K562 (cell line): ENCODE measurements around the gene DCP2. TPM values are rescaled to one million over a fixed set of nuclear protein-coding genes. Genes with fewer than 3 reads are reported as not detected.

Experiments
- CBX8 ChIP-seq: fragments of 200-600 bp; sonication (generic); IDR thresholded peaks from 2 replicates; pipeline ENCODE4 v1.6.1; 2012; ENCODE audit warnings: borderline replicate concordance, mixed run types, low read depth, mild to moderate bottlenecking, moderate library complexity, mixed read lengths, low read length, control low read depth, inconsistent platforms; ENCODE audit not compliant: poor library complexity, severe bottlenecking; ENCODE audit errors: extremely low read depth
- CHD4 ChIP-seq: fragments of 200-600 bp; sonication (generic); IDR thresholded peaks from 3 replicates; pipeline ENCODE4 v1.6.1; 2012; ENCODE audit warnings: low read depth, mild to moderate bottlenecking, mixed read lengths, low read length, inconsistent platforms; ENCODE audit not compliant: insufficient read depth, insufficient replicate concordance, poor library complexity, severe bottlenecking
- ELF1 ChIP-seq: fragments of 200-800 bp; sonication (Bioruptor generic); IDR thresholded peaks from 2 replicates; pipeline ENCODE4 v1.6.1; 2016; ENCODE audit warnings: missing genetic modification characterization, missing compliant biosample characterization
- PYGO2 ChIP-seq: fragments of 450-650 bp; IDR thresholded peaks from 2 replicates; pipeline ENCODE4 v1.6.1; 2016; ENCODE audit warnings: mild to moderate bottlenecking, missing genetic modification characterization, moderate library complexity, missing compliant biosample characterization
- polyA plus RNA-seq, 8 experiments: library from polyadenylated mRNA; depleted of rRNA in 4 of 8; stranded (reverse) in 5 of 8; unstranded in 3 of 8; fragments of >200 nt; fragmentation: Nextera tagmentation in 2 of 8; fragmentation: Illumina TruSeq in 1 of 8; extraction: Ambion mirVana in 2 of 8; extraction: Trizol in 1 of 8; gene quantifications; 2 replicates each; pipeline versions ENCODE4 v1.2.1 to v1.2.3, GENCODE V29; 2011 to 2014; ENCODE audit warnings: inconsistent platforms in 1 of 8, missing spikeins in 1 of 8
- total RNA-seq, 7 experiments: library from RNA; depleted of rRNA in 6 of 7; stranded (reverse); fragments of >200 nt in 6 of 7; fragmentation: Illumina TruSeq in 2 of 7; extraction: Trizol in 2 of 7; gene quantifications; 2 replicates each; pipeline versions ENCODE4 v1.2.1 to v1.2.3, GENCODE V29; 2011 to 2021; ENCODE audit warnings: low replicate concordance in 1 of 7
- TF ChIP-seq, protein P1 (sequence below): fragments of 450-650 bp; IDR thresholded peaks from 2 replicates; pipeline ENCODE4 v1.6.1; 2016; ENCODE audit warnings: mild to moderate bottlenecking, moderate library complexity
- TF ChIP-seq, protein P2 (sequence below): fragments of 250-450 bp; sonication (Bioruptor Pico); IDR thresholded peaks from 2 replicates; pipeline ENCODE4 v1.5.0; 2021; ENCODE audit warnings: mild to moderate bottlenecking, borderline replicate concordance
- TF ChIP-seq, protein P3 (sequence below): fragments of 450-650 bp; formaldehyde crosslinking; IDR thresholded peaks from 2 replicates; pipeline ENCODE4 v1.4.0; 2020; ENCODE audit warnings: mild to moderate bottlenecking, mixed read lengths

The DCP2 gene
- total and polyA plus RNA-seq, 9 of the 15 experiments (the other 6 are each of a cell fraction or from before 2014, with no cell fraction given), result 25.9 to 109 (median 46.7) TPM

DNA sequence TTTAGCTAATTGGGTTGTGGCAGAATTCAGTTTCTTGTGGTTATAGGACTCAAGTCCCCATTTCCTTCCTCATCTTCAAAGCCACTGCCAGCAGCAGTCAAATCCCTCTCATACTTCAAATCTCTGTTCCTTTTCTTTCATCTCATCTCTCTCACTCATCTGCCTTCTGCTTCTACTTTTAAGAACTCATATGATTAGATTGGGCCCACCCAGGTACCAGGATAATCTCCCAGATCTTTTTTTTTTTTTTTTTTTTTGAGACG, 46.6 kb upstream of the DCP2 start (continued):
- TF ChIP-seq, protein P1, sequence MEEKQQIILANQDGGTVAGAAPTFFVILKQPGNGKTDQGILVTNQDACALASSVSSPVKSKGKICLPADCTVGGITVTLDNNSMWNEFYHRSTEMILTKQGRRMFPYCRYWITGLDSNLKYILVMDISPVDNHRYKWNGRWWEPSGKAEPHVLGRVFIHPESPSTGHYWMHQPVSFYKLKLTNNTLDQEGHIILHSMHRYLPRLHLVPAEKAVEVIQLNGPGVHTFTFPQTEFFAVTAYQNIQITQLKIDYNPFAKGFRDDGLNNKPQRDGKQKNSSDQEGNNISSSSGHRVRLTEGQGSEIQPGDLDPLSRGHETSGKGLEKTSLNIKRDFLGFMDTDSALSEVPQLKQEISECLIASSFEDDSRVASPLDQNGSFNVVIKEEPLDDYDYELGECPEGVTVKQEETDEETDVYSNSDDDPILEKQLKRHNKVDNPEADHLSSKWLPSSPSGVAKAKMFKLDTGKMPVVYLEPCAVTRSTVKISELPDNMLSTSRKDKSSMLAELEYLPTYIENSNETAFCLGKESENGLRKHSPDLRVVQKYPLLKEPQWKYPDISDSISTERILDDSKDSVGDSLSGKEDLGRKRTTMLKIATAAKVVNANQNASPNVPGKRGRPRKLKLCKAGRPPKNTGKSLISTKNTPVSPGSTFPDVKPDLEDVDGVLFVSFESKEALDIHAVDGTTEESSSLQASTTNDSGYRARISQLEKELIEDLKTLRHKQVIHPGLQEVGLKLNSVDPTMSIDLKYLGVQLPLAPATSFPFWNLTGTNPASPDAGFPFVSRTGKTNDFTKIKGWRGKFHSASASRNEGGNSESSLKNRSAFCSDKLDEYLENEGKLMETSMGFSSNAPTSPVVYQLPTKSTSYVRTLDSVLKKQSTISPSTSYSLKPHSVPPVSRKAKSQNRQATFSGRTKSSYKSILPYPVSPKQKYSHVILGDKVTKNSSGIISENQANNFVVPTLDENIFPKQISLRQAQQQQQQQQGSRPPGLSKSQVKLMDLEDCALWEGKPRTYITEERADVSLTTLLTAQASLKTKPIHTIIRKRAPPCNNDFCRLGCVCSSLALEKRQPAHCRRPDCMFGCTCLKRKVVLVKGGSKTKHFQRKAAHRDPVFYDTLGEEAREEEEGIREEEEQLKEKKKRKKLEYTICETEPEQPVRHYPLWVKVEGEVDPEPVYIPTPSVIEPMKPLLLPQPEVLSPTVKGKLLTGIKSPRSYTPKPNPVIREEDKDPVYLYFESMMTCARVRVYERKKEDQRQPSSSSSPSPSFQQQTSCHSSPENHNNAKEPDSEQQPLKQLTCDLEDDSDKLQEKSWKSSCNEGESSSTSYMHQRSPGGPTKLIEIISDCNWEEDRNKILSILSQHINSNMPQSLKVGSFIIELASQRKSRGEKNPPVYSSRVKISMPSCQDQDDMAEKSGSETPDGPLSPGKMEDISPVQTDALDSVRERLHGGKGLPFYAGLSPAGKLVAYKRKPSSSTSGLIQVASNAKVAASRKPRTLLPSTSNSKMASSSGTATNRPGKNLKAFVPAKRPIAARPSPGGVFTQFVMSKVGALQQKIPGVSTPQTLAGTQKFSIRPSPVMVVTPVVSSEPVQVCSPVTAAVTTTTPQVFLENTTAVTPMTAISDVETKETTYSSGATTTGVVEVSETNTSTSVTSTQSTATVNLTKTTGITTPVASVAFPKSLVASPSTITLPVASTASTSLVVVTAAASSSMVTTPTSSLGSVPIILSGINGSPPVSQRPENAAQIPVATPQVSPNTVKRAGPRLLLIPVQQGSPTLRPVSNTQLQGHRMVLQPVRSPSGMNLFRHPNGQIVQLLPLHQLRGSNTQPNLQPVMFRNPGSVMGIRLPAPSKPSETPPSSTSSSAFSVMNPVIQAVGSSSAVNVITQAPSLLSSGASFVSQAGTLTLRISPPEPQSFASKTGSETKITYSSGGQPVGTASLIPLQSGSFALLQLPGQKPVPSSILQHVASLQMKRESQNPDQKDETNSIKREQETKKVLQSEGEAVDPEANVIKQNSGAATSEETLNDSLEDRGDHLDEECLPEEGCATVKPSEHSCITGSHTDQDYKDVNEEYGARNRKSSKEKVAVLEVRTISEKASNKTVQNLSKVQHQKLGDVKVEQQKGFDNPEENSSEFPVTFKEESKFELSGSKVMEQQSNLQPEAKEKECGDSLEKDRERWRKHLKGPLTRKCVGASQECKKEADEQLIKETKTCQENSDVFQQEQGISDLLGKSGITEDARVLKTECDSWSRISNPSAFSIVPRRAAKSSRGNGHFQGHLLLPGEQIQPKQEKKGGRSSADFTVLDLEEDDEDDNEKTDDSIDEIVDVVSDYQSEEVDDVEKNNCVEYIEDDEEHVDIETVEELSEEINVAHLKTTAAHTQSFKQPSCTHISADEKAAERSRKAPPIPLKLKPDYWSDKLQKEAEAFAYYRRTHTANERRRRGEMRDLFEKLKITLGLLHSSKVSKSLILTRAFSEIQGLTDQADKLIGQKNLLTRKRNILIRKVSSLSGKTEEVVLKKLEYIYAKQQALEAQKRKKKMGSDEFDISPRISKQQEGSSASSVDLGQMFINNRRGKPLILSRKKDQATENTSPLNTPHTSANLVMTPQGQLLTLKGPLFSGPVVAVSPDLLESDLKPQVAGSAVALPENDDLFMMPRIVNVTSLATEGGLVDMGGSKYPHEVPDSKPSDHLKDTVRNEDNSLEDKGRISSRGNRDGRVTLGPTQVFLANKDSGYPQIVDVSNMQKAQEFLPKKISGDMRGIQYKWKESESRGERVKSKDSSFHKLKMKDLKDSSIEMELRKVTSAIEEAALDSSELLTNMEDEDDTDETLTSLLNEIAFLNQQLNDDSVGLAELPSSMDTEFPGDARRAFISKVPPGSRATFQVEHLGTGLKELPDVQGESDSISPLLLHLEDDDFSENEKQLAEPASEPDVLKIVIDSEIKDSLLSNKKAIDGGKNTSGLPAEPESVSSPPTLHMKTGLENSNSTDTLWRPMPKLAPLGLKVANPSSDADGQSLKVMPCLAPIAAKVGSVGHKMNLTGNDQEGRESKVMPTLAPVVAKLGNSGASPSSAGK, result no peak
- TF ChIP-seq CBX8 (no peak), PYGO2 (tag) (no peak), CHD4 (no peak), ELF1 (tag) (no peak)
- TF ChIP-seq, protein P2, sequence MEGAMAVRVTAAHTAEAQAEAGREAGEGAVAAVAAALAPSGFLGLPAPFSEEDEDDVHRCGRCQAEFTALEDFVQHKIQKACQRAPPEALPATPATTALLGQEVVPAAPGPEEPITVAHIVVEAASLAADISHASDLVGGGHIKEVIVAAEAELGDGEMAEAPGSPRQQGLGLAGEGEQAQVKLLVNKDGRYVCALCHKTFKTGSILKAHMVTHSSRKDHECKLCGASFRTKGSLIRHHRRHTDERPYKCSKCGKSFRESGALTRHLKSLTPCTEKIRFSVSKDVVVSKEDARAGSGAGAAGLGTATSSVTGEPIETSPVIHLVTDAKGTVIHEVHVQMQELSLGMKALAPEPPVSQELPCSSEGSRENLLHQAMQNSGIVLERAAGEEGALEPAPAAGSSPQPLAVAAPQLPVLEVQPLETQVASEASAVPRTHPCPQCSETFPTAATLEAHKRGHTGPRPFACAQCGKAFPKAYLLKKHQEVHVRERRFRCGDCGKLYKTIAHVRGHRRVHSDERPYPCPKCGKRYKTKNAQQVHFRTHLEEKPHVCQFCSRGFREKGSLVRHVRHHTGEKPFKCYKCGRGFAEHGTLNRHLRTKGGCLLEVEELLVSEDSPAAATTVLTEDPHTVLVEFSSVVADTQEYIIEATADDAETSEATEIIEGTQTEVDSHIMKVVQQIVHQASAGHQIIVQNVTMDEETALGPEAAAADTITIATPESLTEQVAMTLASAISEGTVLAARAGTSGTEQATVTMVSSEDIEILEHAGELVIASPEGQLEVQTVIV (CRISPR knock-in tag), result no peak
- TF ChIP-seq, protein P3, sequence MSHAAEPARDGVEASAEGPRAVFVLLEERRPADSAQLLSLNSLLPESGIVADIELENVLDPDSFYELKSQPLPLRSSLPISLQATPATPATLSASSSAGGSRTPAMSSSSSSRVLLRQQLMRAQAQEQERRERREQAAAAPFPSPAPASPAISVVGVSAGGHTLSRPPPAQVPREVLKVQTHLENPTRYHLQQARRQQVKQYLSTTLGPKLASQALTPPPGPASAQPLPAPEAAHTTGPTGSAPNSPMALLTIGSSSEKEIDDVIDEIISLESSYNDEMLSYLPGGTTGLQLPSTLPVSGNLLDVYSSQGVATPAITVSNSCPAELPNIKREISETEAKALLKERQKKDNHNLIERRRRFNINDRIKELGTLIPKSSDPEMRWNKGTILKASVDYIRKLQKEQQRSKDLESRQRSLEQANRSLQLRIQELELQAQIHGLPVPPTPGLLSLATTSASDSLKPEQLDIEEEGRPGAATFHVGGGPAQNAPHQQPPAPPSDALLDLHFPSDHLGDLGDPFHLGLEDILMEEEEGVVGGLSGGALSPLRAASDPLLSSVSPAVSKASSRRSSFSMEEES (CRISPR knock-in tag), result no peak
